T1000 (cell line): Measurements from ENCODE around the gene CEP89.
"Not testable (repeated sequence)": the region's sequence is repeated elsewhere in the genome, so short reads cannot be mapped to it uniquely, and the experiment has no call there.

ENCODE experiments used
- DNase-seq: peaks from one replicate; lab custom pipeline; 2025; ENCODE audit warnings: mixed read lengths; lab: John Stamatoyannopoulos, UW

The CEP89 gene

GRCh38 chr19:32971715-32972540 lies at the start of gene CEP89, which contains the start of gene FAAP24:
Gene CEP89, minus strand, starts transcription at chr19:32971958. Its CDS starts 84 bp downstream, at chr19:32971874.
Gene FAAP24, plus strand, starts transcription at chr19:32972242. Its CDS starts 955 bp downstream, at chr19:32973197.
- peak; percentile 99 for DNase-seq

GRCh38 chr19:33010891-33011290 lies 39.1 kb upstream of the CEP89 start:
- not testable (repeated sequence) for DNase-seq

GRCh38 chr19:33008738-33009137 lies 37.0 kb upstream of the CEP89 start:
- no peak for DNase-seq

- DNase-seq, result no peak
Measured at GRCh38 chr19:33005440-33005839, 33.7 kb upstream of the CEP89 start.

GRCh38 chr19:33003424-33004024 lies 31.8 kb upstream of the CEP89 start:
- not testable (repeated sequence) for DNase-seq

GRCh38 chr19:33002126-33002865 lies 30.5 kb upstream of the CEP89 start:
- DNase-seq, result not testable (repeated sequence)

GRCh38 chr19:33000910-33001309 lies 29.2 kb upstream of the CEP89 start:
- no peak for DNase-seq

- no peak for DNase-seq
Measured at GRCh38 chr19:33000510-33000909, 28.8 kb upstream of the CEP89 start.

GRCh38 chr19:32998722-32999121 lies 27.0 kb upstream of the CEP89 start:
- no peak for DNase-seq

GRCh38 chr19:32997716-32998355 lies 26.1 kb upstream of the CEP89 start:
- DNase-seq, result no peak

- not testable (repeated sequence) for DNase-seq
Measured at GRCh38 chr19:32997061-32997464, 25.3 kb upstream of the CEP89 start.

GRCh38 chr19:32995966-32996365 lies 24.2 kb upstream of the CEP89 start:
- not testable (repeated sequence) for DNase-seq

- no peak for DNase-seq
Measured at GRCh38 chr19:32988724-32989123, 17.0 kb upstream of the CEP89 start.

GRCh38 chr19:32988254-32988653 lies 16.5 kb upstream of the CEP89 start:
- not testable (repeated sequence) for DNase-seq

GRCh38 chr19:32982488-32982887 lies 10.7 kb upstream of the CEP89 start:
- DNase-seq, result not testable (repeated sequence)

GRCh38 chr19:32979807-32980206 lies 8.0 kb upstream of the CEP89 start:
- DNase-seq, result not testable (repeated sequence)

- DNase-seq, result not testable (repeated sequence)
Measured at GRCh38 chr19:32977813-32978212, 6.1 kb upstream of the CEP89 start.

- no peak for DNase-seq
Measured at GRCh38 chr19:32977280-32977679, 5.5 kb upstream of the CEP89 start.

GRCh38 chr19:32976223-32976805 lies 4.6 kb upstream of the CEP89 start:
- peak; percentile 41 for DNase-seq

- no peak for DNase-seq
Measured at GRCh38 chr19:32971012-32971595, 654 bp downstream of the CEP89 start.

- no peak for DNase-seq
Measured at GRCh38 chr19:32969549-32969948, 2.2 kb downstream of the CEP89 start.
